CD4-positive, alpha-beta T cell (primary cell): ENCODE results near the gene BRF1. TPM values are rescaled to one million over a fixed set of nuclear protein-coding genes. Genes with fewer than 3 reads are reported as not detected.
A peak's percentile ranks its signal among the peaks of the same experiment; 100 is the strongest.

Experiments used
- ATAC-seq: fragments of 200-7000 bp; cut with Tn5 transposase; one replicate; pipeline ENCODE4 v1.10.0; 2022; ENCODE audit warnings: mild to moderate bottlenecking; ENCODE audit not compliant: poor library complexity
- CTCF ChIA-PET: fragments of 350-600 bp; sonication (Branson Sonifier 250); formaldehyde crosslinking; loops from one replicate; lab custom pipeline; 2021; ENCODE audit warnings: antibody characterized with exemption, inconsistent platforms; lab: Charles Lee
- POLR2A ChIA-PET: fragments of 350-600 bp; sonication (Branson Sonifier 250); formaldehyde crosslinking; loops from one replicate; lab custom pipeline; 2021; ENCODE audit warnings: antibody characterized with exemption, inconsistent platforms; lab: Charles Lee
- DNase-seq, 14 experiments: peaks; one replicate each; pipeline ENCODE4 v3.0.0-alpha.2; 2013 to 2020; ENCODE audit warnings: mixed read lengths in 2 of 14
- H3K27ac ChIP-seq, 2 donors: one replicate each; pipeline versions ENCODE4 v1.5.1 to v1.7.0; 2013; ENCODE audit warnings: low read length in 2 of 2, low read depth in 1 of 2, mild to moderate bottlenecking in 1 of 2
- H3K27me3 ChIP-seq, 2 experiments: 1 replicate in 1 of 2; 2 replicates in 1 of 2; pipeline versions ENCODE4 v1.6.1 to v1.7.0; 2013; ENCODE audit warnings: low read length in 2 of 2, control low read depth in 1 of 2, mild to moderate bottlenecking in 1 of 2, moderate library complexity in 1 of 2; ENCODE audit not compliant: insufficient read depth in 2 of 2, control insufficient read depth in 1 of 2
- H3K36me3 ChIP-seq: one replicate; pipeline ENCODE4 v1.6.1; 2013; ENCODE audit warnings: low read length, control low read depth; ENCODE audit not compliant: insufficient read depth
- H3K4me1 ChIP-seq: one replicate; pipeline ENCODE4 v1.6.1; 2013; ENCODE audit warnings: low read length, control low read depth; ENCODE audit not compliant: insufficient read depth
- H3K4me3 ChIP-seq: one replicate; pipeline ENCODE4 v1.5.1; 2013; ENCODE audit warnings: mild to moderate bottlenecking, low read length, moderate library complexity
- H3K9me3 ChIP-seq, 2 experiments: 1 replicate in 1 of 2; 2 replicates in 1 of 2; pipeline versions ENCODE4 v1.6.1 to v1.7.0; 2013; ENCODE audit warnings: low read length in 2 of 2, mild to moderate bottlenecking in 2 of 2, control low read depth in 1 of 2, moderate library complexity in 1 of 2; ENCODE audit not compliant: control insufficient read depth in 1 of 2, insufficient read depth in 1 of 2
- H3K27ac Mint-ChIP-seq: one replicate; pipeline ENCODE4 v1.8.0; 2020; ENCODE audit warnings: mixed read lengths
- H3K27me3 Mint-ChIP-seq: one replicate; pipeline ENCODE4 v1.8.0; 2021; ENCODE audit warnings: mixed read lengths
- H3K36me3 Mint-ChIP-seq: one replicate; pipeline ENCODE4 v1.8.0; 2021; ENCODE audit warnings: low read depth, mixed read lengths
- H3K4me1 Mint-ChIP-seq: one replicate; pipeline ENCODE4 v1.8.0; 2021; ENCODE audit warnings: low read depth, mixed read lengths
- H3K4me3 Mint-ChIP-seq: one replicate; pipeline ENCODE4 v1.8.0; 2020; ENCODE audit warnings: mild to moderate bottlenecking, mixed read lengths
- H3K9me3 Mint-ChIP-seq: one replicate; pipeline ENCODE4 v1.8.0; 2020; ENCODE audit warnings: mixed read lengths
- CTCF ChIP-seq: fragments of 200-600 bp; IDR thresholded peaks from one replicate; pipeline ENCODE4 v1.8.0; 2022; ENCODE audit warnings: antibody characterized with exemption, mild to moderate bottlenecking
- intact Hi-C, 2 experiments: fragments of 100-400 bp; cut with DNase I in 1 of 2; cut with micrococcal nuclease in 1 of 2; formaldehyde crosslinking; loops; one replicate each; pipeline versions ENCODE4 v1.15.1 to v1.9.0; 2023 to 2025; cut with DNase I, micrococcal nuclease
- total RNA-seq, 174 experiments: library from RNA in 2 of 174; stranded (reverse) in 2 of 174; gene quantifications; one replicate each; pipeline ENCODE4 v1.2.3 and lab custom pipeline; 2021 to 2026

Gene BRF1
- total RNA-seq, 2 experiments from 2014 or later = 77.4 to 77.7 TPM

GRCh38 chr14:105171004-105171673 is 129.7 kb downstream of the BRF1 start:
- CTCF ChIA-PET = interaction anchor here (0.9 kb wide), 1 partner anchor 23 kb away, joined by 3 read pairs; no protein-coding TSS in a partner anchor
- Histone ChIP-seq H3K4me3 (no peak overlapping the region), H3K4me1 (peaks cover 58% of the 10 kb centered on the region), H3K27me3 (peaks cover 23 to 28% of the 10 kb centered on the region in 2 experiments), H3K9me3 (peaks cover 0 to 15% of the 10 kb centered on the region in 2 experiments), H3K27ac (no peak overlapping the region), H3K36me3 (no peaks in the 10 kb centered on the region)
- intact Hi-C loops = no loop called here
- Mint-ChIP-seq H3K27ac (no peak overlapping the region), H3K4me1 (peaks cover 18% of the 10 kb centered on the region), H3K36me3 (no peaks in the 10 kb centered on the region), H3K4me3 (no peak overlapping the region), H3K27me3 (peaks cover 16% of the 10 kb centered on the region), H3K9me3 (no peaks in the 10 kb centered on the region)
- TF ChIP-seq CTCF = no peak
- ATAC-seq = no peak
- POLR2A ChIA-PET = no interaction called here
- DNase-seq = no peak

GRCh38 chr14:105169776-105170655 is 130.8 kb downstream of the BRF1 start:
- peaks cover 26 to 28% of the 10 kb centered on the region in 2 experiments for H3K27me3 ChIP-seq
- no peaks in the 10 kb centered on the region for H3K36me3 ChIP-seq
- Mint-ChIP-seq H3K27me3 (peaks cover 22% of the 10 kb centered on the region), H3K9me3 (no peaks in the 10 kb centered on the region), H3K4me3 (peak overlapping the region; percentile 80), H3K36me3 (no peaks in the 10 kb centered on the region), H3K4me1 (peaks cover 16% of the 10 kb centered on the region), H3K27ac (no peak overlapping the region)
- TF ChIP-seq CTCF = no peak
- no peak overlapping the region for H3K27ac ChIP-seq
- peak in 1 of 14 experiments; percentile 53 for DNase-seq
- intact Hi-C loops = loop anchor here in 1 of 2 experiments (5.0 kb wide), 1 partner anchor 78 kb away; no protein-coding TSS in a partner anchor
- H3K4me1 ChIP-seq = peaks cover 47% of the 10 kb centered on the region
- no peak overlapping the region for H3K4me3 ChIP-seq
- H3K9me3 ChIP-seq = peaks cover 0 to 19% of the 10 kb centered on the region in 2 experiments
- CTCF ChIA-PET = interaction anchor here (0.9 to 1.5 kb wide), 2 partner anchors 10 to 201 kb away, joined by 3 to 4 read pairs; no protein-coding TSS in a partner anchor
- no peak for ATAC-seq
- POLR2A ChIA-PET = no interaction called here

GRCh38 chr14:105168979-105169507 is 131.8 kb downstream of the BRF1 start:
- peak; percentile 42 for TF ChIP-seq CTCF
- no peaks in the 10 kb centered on the region for H3K9me3 Mint-ChIP-seq
- POLR2A ChIA-PET = no interaction called here
- peaks cover 7% of the 10 kb centered on the region for H3K4me1 Mint-ChIP-seq
- Histone ChIP-seq H3K4me3 (no peak overlapping the region), H3K36me3 (no peaks in the 10 kb centered on the region), H3K27me3 (peaks cover 26 to 28% of the 10 kb centered on the region in 2 experiments), H3K4me1 (peaks cover 37% of the 10 kb centered on the region), H3K9me3 (peaks cover 0 to 19% of the 10 kb centered on the region in 2 experiments), H3K27ac (no peak overlapping the region)
- no peak overlapping the region for H3K27ac Mint-ChIP-seq
- CTCF ChIA-PET = interaction anchor here (0.9 to 1.5 kb wide), 2 partner anchors 11 to 202 kb away, joined by 3 to 4 read pairs; no protein-coding TSS in a partner anchor
- peak overlapping the region; percentile 48 for H3K4me3 Mint-ChIP-seq
- H3K36me3 Mint-ChIP-seq = no peaks in the 10 kb centered on the region
- DNase-seq = peak in 8 of 14 experiments; percentile 15 to 70 (median 32)
- H3K27me3 Mint-ChIP-seq = peaks cover 22% of the 10 kb centered on the region
- intact Hi-C loops = loop anchor here in 1 of 2 experiments (5.0 kb wide), 1 partner anchor 77 kb away; no protein-coding TSS in a partner anchor
- peak; percentile 56 for ATAC-seq
